ENCODE data around the gene ERRFI1.

Gene ERRFI1

GRCh38 chr1:8003438-8004112 lies 22.5 kb downstream of the ERRFI1 start:
- no peak for DNase-seq

GRCh38 chr1:8002921-8003320 lies 23.2 kb downstream of the ERRFI1 start:
- no peak for DNase-seq

- no peak for DNase-seq
Observed at GRCh38 chr1:8002329-8002910, 23.7 kb downstream of the ERRFI1 start.

GRCh38 chr1:7995437-7995836 lies 30.7 kb downstream of the ERRFI1 start:
- DNase-seq = no peak

- DNase-seq = no peak
Observed at GRCh38 chr1:7994827-7995226, 31.3 kb downstream of the ERRFI1 start.

GRCh38 chr1:7993593-7994479 lies 32.3 kb downstream of the ERRFI1 start:
- DNase-seq = no peak

GRCh38 chr1:7992885-7993284 lies 33.2 kb downstream of the ERRFI1 start:
- no peak for DNase-seq

- DNase-seq = no peak
Observed at GRCh38 chr1:7991504-7992440, 34.3 kb downstream of the ERRFI1 start.

GRCh38 chr1:7989762-7990428 lies 36.2 kb downstream of the ERRFI1 start:
- no peak for DNase-seq

GRCh38 chr1:7988576-7988975 lies 37.5 kb downstream of the ERRFI1 start:
- DNase-seq = no peak

- DNase-seq = no peak
Observed at GRCh38 chr1:7987528-7987927, 38.6 kb downstream of the ERRFI1 start.

GRCh38 chr1:7985851-7986612 lies 40.1 kb downstream of the ERRFI1 start:
- no peak for DNase-seq

GRCh38 chr1:7984811-7985210 lies 41.3 kb downstream of the ERRFI1 start:
- no peak for DNase-seq

- no peak for DNase-seq
Observed at GRCh38 chr1:7983086-7983778, 42.9 kb downstream of the ERRFI1 start.

- DNase-seq = no peak
Observed at GRCh38 chr1:7980984-7981383, 45.1 kb downstream of the ERRFI1 start.

GRCh38 chr1:7975212-7975865 lies 50.8 kb downstream of the ERRFI1 start:
- DNase-seq = peak in 2 of 6 experiments; percentile 3 to 9

GRCh38 chr1:7973086-7973485 lies 53.0 kb downstream of the ERRFI1 start:
- no peak for DNase-seq

- no peak for DNase-seq
Observed at GRCh38 chr1:7972285-7972684, 53.8 kb downstream of the ERRFI1 start.

GRCh38 chr1:7971024-7971423 lies 55.1 kb downstream of the ERRFI1 start:
- no peak for DNase-seq

GRCh38 chr1:7970246-7970645 lies 55.9 kb downstream of the ERRFI1 start:
- DNase-seq = no peak

Data from stimulated activated naive CD4-positive, alpha-beta T cell (primary cell).